Measurements from ENCODE around the gene BPNT1.
"Not testable (repeated sequence)": the region's sequence is repeated elsewhere in the genome, so short reads cannot be mapped to it uniquely, and the experiment has no call there.

The BPNT1 gene

GRCh38 chr1:220089650-220090556 is at the start of gene BPNT1:
Gene BPNT1, minus strand, starts transcription at chr1:220089788. Its CDS starts 9,942 bp downstream, at chr1:220079846.
- peak; percentile 73 to 75 for DNase-seq (ENCODE audit: low read depth in 2 of 2)

GRCh38 chr1:220137019-220137786 is 47.6 kb upstream of the BPNT1 start:
- DNase-seq (ENCODE audit: low read depth in 2 of 2), result no peak

GRCh38 chr1:220135755-220136154 is 46.2 kb upstream of the BPNT1 start:
- no peak for DNase-seq (ENCODE audit: low read depth in 2 of 2)

GRCh38 chr1:220129479-220130210 is 40.1 kb upstream of the BPNT1 start:
- no peak for DNase-seq (ENCODE audit: low read depth in 2 of 2)

GRCh38 chr1:220127076-220127475 is 37.5 kb upstream of the BPNT1 start:
- no peak for DNase-seq (ENCODE audit: low read depth in 2 of 2)

- DNase-seq (ENCODE audit: low read depth in 2 of 2), result peak; percentile 49 to 50
These were observed 35.0 kb upstream of the BPNT1 start for GRCh38 chr1:220124542-220124941.

- DNase-seq (ENCODE audit: low read depth in 2 of 2), result no peak
These were observed 34.3 kb upstream of the BPNT1 start for GRCh38 chr1:220123889-220124288.

GRCh38 chr1:220123066-220123465 is 33.5 kb upstream of the BPNT1 start:
- no peak for DNase-seq (ENCODE audit: low read depth in 2 of 2)

- no peak for DNase-seq (ENCODE audit: low read depth in 2 of 2)
These were observed 32.4 kb upstream of the BPNT1 start for GRCh38 chr1:220121791-220122530.

- no peak for DNase-seq (ENCODE audit: low read depth in 2 of 2)
These were observed 29.5 kb upstream of the BPNT1 start for GRCh38 chr1:220119043-220119512.

- no peak for DNase-seq (ENCODE audit: low read depth in 2 of 2)
These were observed 23.6 kb upstream of the BPNT1 start for GRCh38 chr1:220113136-220113695.

- not testable (repeated sequence) for DNase-seq (ENCODE audit: low read depth in 2 of 2)
These were observed 23.0 kb upstream of the BPNT1 start for GRCh38 chr1:220112600-220112999.

GRCh38 chr1:220110473-220110872 is 20.9 kb upstream of the BPNT1 start:
- DNase-seq (ENCODE audit: low read depth in 2 of 2), result not testable (repeated sequence)

GRCh38 chr1:220099826-220100225 is 10.2 kb upstream of the BPNT1 start:
- DNase-seq (ENCODE audit: low read depth in 2 of 2), result no peak

- peak; percentile 48 to 54 for DNase-seq (ENCODE audit: low read depth in 2 of 2)
These were observed 4.7 kb upstream of the BPNT1 start, which contains the start of gene IARS2 for GRCh38 chr1:220094016-220094911. Gene IARS2, plus strand, starts transcription at chr1:220094132. Its CDS starts 85 bp downstream, at chr1:220094217.

GRCh38 chr1:220093361-220094015 is 3.9 kb upstream of the BPNT1 start:
- no peak for DNase-seq (ENCODE audit: low read depth in 2 of 2)

- no peak for DNase-seq (ENCODE audit: low read depth in 2 of 2)
These were observed 3.1 kb upstream of the BPNT1 start for GRCh38 chr1:220092694-220093093.

- DNase-seq (ENCODE audit: low read depth in 2 of 2), result not testable (repeated sequence)
These were observed 3.3 kb downstream of the BPNT1 start for GRCh38 chr1:220086261-220086686.

GRCh38 chr1:220084460-220084859 is 5.1 kb downstream of the BPNT1 start:
- DNase-seq (ENCODE audit: low read depth in 2 of 2), result no peak
